ENCODE results near the gene CCNA2.

The CCNA2 gene

GRCh38 chr4:121838136-121838535 lies 14.5 kb upstream of the CCNA2 start:
- TF ChIP-seq CTCF (conservative IDR thresholded peaks at IDR 0.05; ENCODE audit: low read depth, low read length) = no peak

GRCh38 chr4:121829511-121829910 lies 5.8 kb upstream of the CCNA2 start:
- H3K79me2 ChIP-seq (ENCODE audit: insufficient read depth, low read depth) = no peaks in the 10 kb centered on the region
- H3K4me3 ChIP-seq (IDR thresholded peaks at IDR 0.05; ENCODE audit: insufficient read depth, low read depth, low read length) = no peak overlapping the region
- H3K27ac ChIP-seq = no peak overlapping the region
- no peaks in the 10 kb centered on the region for H3K27me3 ChIP-seq (ENCODE audit: insufficient read depth, low read depth)
- H4K20me1 ChIP-seq (ENCODE audit: insufficient read depth) = no peaks in the 10 kb centered on the region
- H3K4me1 ChIP-seq (ENCODE audit: low read depth, poor library complexity, severe bottlenecking) = peaks cover 2% of the 10 kb centered on the region
- H3K9ac ChIP-seq = no peak overlapping the region
- H3K4me2 ChIP-seq = no peak overlapping the region
- H2AFZ ChIP-seq (ENCODE audit: low read depth) = no peak overlapping the region
- no peak for TF ChIP-seq CTCF (conservative IDR thresholded peaks at IDR 0.05; ENCODE audit: low read depth, low read length)
- no peaks in the 10 kb centered on the region for H3K36me3 ChIP-seq (ENCODE audit: insufficient read depth)

More at GRCh38 chr4:121838136-121838535, 14.5 kb upstream of the CCNA2 start:
- Histone ChIP-seq H3K4me2 (no peak overlapping the region), H3K27me3 (ENCODE audit: insufficient read depth, low read depth) (no peaks in the 10 kb centered on the region), H3K4me1 (ENCODE audit: low read depth, poor library complexity, severe bottlenecking) (no peaks in the 10 kb centered on the region), H2AFZ (ENCODE audit: low read depth) (no peak overlapping the region), H3K27ac (no peak overlapping the region), H4K20me1 (ENCODE audit: insufficient read depth) (no peaks in the 10 kb centered on the region), H3K9ac (no peak overlapping the region), H3K79me2 (ENCODE audit: insufficient read depth, low read depth) (no peaks in the 10 kb centered on the region), H3K4me3 (IDR thresholded peaks at IDR 0.05; ENCODE audit: insufficient read depth, low read depth, low read length) (no peak overlapping the region), H3K36me3 (ENCODE audit: insufficient read depth) (no peaks in the 10 kb centered on the region)

- Histone ChIP-seq H3K4me1 (ENCODE audit: low read depth, poor library complexity, severe bottlenecking) (peaks cover 6% of the 10 kb centered on the region), H4K20me1 (ENCODE audit: insufficient read depth) (no peaks in the 10 kb centered on the region), H3K9ac (no peak overlapping the region), H3K36me3 (ENCODE audit: insufficient read depth) (no peaks in the 10 kb centered on the region), H3K4me3 (IDR thresholded peaks at IDR 0.05; ENCODE audit: insufficient read depth, low read depth, low read length) (no peak overlapping the region), H3K79me2 (ENCODE audit: insufficient read depth, low read depth) (peaks cover 8% of the 10 kb centered on the region), H2AFZ (ENCODE audit: low read depth) (no peak overlapping the region), H3K27ac (no peak overlapping the region), H3K4me2 (no peak overlapping the region), H3K27me3 (ENCODE audit: insufficient read depth, low read depth) (no peaks in the 10 kb centered on the region)
- TF ChIP-seq CTCF (conservative IDR thresholded peaks at IDR 0.05; ENCODE audit: low read depth, low read length) = no peak
Measured at GRCh38 chr4:121827853-121828252, 4.2 kb upstream of the CCNA2 start.

- Histone ChIP-seq H3K36me3 (ENCODE audit: insufficient read depth) (peaks cover 19% of the 10 kb centered on the region), H3K4me1 (ENCODE audit: low read depth, poor library complexity, severe bottlenecking) (peaks cover 30% of the 10 kb centered on the region), H3K9ac (no peak overlapping the region), H2AFZ (ENCODE audit: low read depth) (no peak overlapping the region), H3K4me3 (IDR thresholded peaks at IDR 0.05; ENCODE audit: insufficient read depth, low read depth, low read length) (no peak overlapping the region), H3K27ac (no peak overlapping the region), H3K27me3 (ENCODE audit: insufficient read depth, low read depth) (no peaks in the 10 kb centered on the region), H3K4me2 (no peak overlapping the region), H3K79me2 (ENCODE audit: insufficient read depth, low read depth) (peaks cover 37% of the 10 kb centered on the region), H4K20me1 (ENCODE audit: insufficient read depth) (0 out of 2 replicates have a peak, but pooled peaks cover 8% of the 10 kb centered on the region)
- TF ChIP-seq CTCF (conservative IDR thresholded peaks at IDR 0.05; ENCODE audit: low read depth, low read length) = no peak
Measured at GRCh38 chr4:121824950-121825349, 1.3 kb upstream of the CCNA2 start.
